ENCODE results near the gene HECTD4. TPM values are rescaled to one million over a fixed set of nuclear protein-coding genes. Genes with fewer than 3 reads are reported as not detected.
"Not testable (repeated sequence)": the region's sequence is repeated elsewhere in the genome, so short reads cannot be mapped to it uniquely, and the experiment has no call there.

Gene HECTD4
- total and polyA plus RNA-seq, 5 donors = 11.1 to 26.6 (median 25.4) TPM

DNA sequence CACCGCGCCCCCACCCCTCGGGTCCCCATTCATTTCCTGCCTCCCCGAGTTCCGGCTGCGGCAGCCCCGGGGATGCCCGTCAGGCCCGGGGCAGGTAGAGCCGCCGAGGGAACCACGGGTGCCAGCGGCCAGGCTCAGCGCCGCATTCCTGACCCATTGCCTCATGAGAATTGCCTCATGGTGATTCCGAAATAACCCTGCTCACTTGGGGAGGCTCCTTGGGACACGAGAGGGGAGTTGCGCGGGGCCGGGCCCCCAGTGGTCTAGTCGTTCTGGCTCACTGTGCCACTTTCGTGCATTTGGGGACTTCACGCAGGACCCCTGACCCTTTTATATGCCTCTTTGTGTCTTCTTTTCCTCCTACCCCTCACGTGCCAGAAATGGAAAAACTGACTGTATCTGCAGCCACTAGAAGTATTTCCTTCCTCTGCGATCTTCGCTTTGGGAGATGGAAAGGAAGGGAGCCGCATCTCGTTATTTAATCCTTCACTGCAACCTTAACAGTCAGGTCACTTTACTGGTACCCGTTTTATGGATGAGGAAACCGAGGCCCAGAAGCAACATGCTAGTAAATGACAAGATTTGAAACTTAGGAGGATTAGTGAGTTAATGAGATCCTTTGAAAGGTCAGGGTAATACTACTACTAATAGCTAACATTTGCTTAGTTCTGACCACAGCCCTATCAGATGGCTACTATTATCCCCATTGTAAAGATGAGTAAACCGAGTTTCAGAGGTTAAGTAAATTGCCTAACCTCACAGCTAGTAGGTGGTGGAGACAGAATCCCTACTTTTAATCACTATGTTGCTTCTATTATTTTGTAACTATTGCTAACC lies 37.3 kb upstream of the HECTD4 start:
- H3K27me3 ChIP-seq (ENCODE audit: control insufficient read depth, insufficient read depth) = no peaks in the 10 kb centered on the region
- WGBS = 4% methylated on average over 31 of the region's 31 CpGs
- intact Hi-C loops (cut with DNase I) = loop anchor here in 1 of 4 donors (10.0 kb wide), 1 partner anchor 475 kb away; no protein-coding TSS in a partner anchor
- peak overlapping the region; percentile 84 for H3K27ac ChIP-seq (ENCODE audit: low read length)
- H3K4me3 ChIP-seq (ENCODE audit: low read length) = peak overlapping the region; percentile 96
- DNase-seq (peak; percentile 74 to 83 (median 81)), ATAC-seq (peak; percentile 79 to 80)
- peaks cover 5% of the 10 kb centered on the region for H3K4me1 ChIP-seq (ENCODE audit: control insufficient read depth, insufficient read depth, low read length)
- H3K9me3 ChIP-seq (ENCODE audit: control insufficient read depth, low read length) = no peaks in the 10 kb centered on the region

DNA sequence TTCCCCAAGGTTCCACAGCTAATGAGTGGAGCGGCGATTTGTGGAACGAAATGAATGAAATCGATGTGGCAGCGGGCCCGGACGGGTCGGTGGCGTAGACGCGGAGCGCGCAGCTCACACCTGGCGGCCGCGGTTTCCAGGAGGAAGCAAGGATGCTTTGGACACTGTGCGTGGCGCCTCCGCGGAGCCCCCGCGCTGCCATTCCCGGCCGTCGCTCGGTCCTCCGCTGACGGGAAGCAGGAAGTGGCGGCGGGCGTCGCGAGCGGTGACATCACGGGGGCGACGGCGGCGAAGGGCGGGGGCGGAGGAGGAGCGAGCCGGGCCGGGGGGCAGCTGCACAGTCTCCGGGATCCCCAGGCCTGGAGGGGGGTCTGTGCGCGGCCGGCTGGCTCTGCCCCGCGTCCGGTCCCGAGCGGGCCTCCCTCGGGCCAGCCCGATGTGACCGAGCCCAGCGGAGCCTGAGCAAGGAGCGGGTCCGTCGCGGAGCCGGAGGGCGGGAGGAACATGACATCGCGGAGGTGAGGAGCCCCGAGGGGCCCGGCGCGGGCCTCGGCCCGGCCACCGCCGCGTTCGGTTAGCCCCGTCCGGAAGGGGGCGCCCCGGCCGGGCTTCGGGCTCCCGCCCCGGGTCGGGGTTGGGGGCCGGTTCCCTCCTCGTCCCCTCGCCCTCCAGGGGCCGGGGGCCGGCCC lies 36.5 kb upstream of the HECTD4 start, which contains the start of gene PTPN11:
Gene PTPN11 (plus strand): TSS at position 340 of the 689 bp plus-strand sequence. CDS start 165 bp downstream, at position 505.
- intact Hi-C loops (cut with DNase I) = no loop called here
- Histone ChIP-seq H3K4me1 (ENCODE audit: control insufficient read depth, insufficient read depth, low read length) (peaks cover 5% of the 10 kb centered on the region), H3K27ac (ENCODE audit: low read length) (peak within 1 kb of the TSS; percentile 84), H3K4me3 (ENCODE audit: low read length) (peak within 1 kb of the TSS; percentile 96), H3K9me3 (ENCODE audit: control insufficient read depth, low read length) (no peaks in the 10 kb centered on the region), H3K27me3 (ENCODE audit: control insufficient read depth, insufficient read depth) (no peaks in the 10 kb centered on the region)
- under 1% methylated on average over 89 of the region's 89 CpGs for WGBS
- peak; percentile 89 to 96 (median 95) for DNase-seq
- peak; percentile 93 for ATAC-seq

DNA sequence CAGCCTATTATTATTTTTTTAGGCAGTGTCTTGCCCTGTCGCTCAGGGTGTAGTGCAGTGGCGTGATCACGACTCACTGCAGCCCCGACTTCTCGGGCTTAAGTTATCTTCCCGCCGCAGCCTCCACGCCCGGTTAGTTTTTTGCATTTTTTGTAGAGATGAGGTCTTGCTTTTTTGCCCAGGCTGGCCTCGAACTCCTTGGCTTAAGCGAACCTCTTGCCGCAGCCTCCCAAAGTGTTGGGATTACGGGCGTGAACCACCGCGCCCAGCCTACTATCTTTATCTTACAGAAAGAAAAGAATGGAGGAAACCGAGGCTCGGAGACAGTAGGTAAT lies 36.0 kb upstream of the HECTD4 start:
- Histone ChIP-seq H3K27me3 (ENCODE audit: control insufficient read depth, insufficient read depth) (no peaks in the 10 kb centered on the region), H3K9me3 (ENCODE audit: control insufficient read depth, low read length) (no peaks in the 10 kb centered on the region), H3K4me1 (ENCODE audit: control insufficient read depth, insufficient read depth, low read length) (peaks cover 5% of the 10 kb centered on the region), H3K4me3 (ENCODE audit: low read length) (peak overlapping the region; percentile 96), H3K27ac (ENCODE audit: low read length) (peak overlapping the region; percentile 69)
- 3% methylated on average over 18 of the region's 18 CpGs for WGBS
- intact Hi-C loops (cut with DNase I) = no loop called here
- ATAC-seq (no peak), DNase-seq (no peak)

DNA sequence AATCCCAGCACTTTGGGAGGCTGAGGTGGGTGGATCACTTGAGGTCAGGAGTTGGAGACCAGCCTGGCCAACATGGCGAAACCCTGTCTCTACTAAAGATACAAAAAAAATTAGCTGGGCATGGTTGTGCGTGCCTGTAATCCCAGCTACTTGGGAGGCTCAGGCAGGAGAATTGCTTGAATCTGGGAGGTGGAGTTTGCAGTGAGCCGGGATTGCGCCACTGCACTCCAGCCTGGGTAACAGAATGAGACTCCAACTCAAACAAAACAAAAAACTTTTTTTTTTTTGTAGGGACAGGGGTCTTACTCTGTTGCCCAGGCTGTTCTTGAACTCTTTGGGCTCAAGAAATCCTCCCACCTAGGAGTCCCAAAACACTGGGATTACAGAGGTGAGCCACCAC lies 33.2 kb upstream of the HECTD4 start:
- H3K4me3 ChIP-seq (ENCODE audit: low read length); intact Hi-C loops (cut with DNase I); H3K27me3 ChIP-seq (ENCODE audit: control insufficient read depth, insufficient read depth); H3K4me1 ChIP-seq (ENCODE audit: control insufficient read depth, insufficient read depth, low read length); H3K9me3 ChIP-seq (ENCODE audit: control insufficient read depth, low read length); H3K27ac ChIP-seq (ENCODE audit: low read length); DNase-seq; ATAC-seq: not testable (repeated sequence)
- WGBS = 88% methylated on average over 4 of the region's 4 CpGs

DNA sequence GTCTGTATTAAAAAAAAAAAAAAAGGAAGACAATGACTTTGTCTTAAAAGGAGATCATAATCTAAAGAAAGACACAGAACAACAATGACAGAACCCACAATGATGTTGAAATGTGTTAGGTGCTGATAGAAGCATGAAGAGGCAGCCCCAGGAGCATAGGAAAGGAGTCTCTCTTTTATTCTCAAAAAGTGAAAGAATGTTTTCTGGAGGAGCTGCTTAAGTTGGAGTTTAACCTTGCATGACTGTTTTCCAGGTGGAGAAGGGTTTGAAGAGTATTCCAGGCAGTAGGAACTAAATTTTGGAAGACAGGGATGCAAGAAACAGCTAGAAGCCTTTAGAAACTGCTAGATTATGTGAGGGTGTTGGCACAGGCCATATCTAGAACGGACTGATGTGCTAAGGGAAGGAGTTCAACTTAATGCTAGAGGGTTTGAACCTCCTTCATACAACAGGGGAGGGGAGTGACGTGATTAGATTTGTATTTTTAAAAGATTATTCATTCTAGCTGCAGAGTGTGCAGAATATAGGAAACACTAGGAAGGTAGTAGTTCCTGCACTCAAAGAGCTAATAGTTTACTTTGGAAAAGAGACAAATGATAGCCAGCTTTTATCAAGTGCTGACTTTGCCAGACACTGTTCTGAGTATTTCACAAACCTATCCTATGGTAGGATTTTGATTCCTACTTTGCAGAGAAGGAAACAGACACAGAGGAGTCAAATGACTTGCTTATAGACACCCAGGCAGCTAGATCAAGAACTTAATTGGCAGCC lies 31.8 kb upstream of the HECTD4 start:
- Histone ChIP-seq H3K9me3 (ENCODE audit: control insufficient read depth, low read length) (no peaks in the 10 kb centered on the region), H3K27ac (ENCODE audit: low read length) (no peak overlapping the region), H3K27me3 (ENCODE audit: control insufficient read depth, insufficient read depth) (no peaks in the 10 kb centered on the region), H3K4me1 (ENCODE audit: control insufficient read depth, insufficient read depth, low read length) (no peaks in the 10 kb centered on the region), H3K4me3 (ENCODE audit: low read length) (no peak overlapping the region)
- WGBS = 37% methylated on average over 2 of the region's 2 CpGs
- no peak for DNase-seq
- intact Hi-C loops (cut with DNase I) = no loop called here
- ATAC-seq = no peak

DNA sequence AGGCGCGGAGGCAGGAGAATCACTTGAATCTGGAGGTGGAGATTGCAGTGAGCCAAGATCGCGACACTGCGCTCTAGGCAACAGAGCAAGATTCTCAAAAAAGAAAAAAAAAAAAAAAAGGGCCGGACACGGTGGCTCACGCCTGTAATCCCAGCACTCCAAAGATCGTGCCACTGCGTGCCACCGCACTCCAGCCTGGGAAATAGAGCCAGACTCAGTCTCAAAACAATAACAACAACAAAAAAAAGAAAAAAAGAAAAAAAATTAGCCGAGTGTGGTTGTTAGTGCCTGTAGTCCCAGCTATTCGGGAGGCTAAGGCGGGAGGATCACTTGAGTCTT lies 27.6 kb upstream of the HECTD4 start:
- DNase-seq = no peak
- Histone ChIP-seq H3K4me3 (ENCODE audit: low read length) (no peak overlapping the region), H3K9me3 (ENCODE audit: control insufficient read depth, low read length) (no peaks in the 10 kb centered on the region), H3K4me1 (ENCODE audit: control insufficient read depth, insufficient read depth, low read length) (no peaks in the 10 kb centered on the region), H3K27ac (ENCODE audit: low read length) (no peak overlapping the region), H3K27me3 (ENCODE audit: control insufficient read depth, insufficient read depth) (no peaks in the 10 kb centered on the region)
- ATAC-seq = no peak
- 95% methylated on average over 14 of the region's 14 CpGs for WGBS
- intact Hi-C loops (cut with DNase I) = no loop called here

DNA sequence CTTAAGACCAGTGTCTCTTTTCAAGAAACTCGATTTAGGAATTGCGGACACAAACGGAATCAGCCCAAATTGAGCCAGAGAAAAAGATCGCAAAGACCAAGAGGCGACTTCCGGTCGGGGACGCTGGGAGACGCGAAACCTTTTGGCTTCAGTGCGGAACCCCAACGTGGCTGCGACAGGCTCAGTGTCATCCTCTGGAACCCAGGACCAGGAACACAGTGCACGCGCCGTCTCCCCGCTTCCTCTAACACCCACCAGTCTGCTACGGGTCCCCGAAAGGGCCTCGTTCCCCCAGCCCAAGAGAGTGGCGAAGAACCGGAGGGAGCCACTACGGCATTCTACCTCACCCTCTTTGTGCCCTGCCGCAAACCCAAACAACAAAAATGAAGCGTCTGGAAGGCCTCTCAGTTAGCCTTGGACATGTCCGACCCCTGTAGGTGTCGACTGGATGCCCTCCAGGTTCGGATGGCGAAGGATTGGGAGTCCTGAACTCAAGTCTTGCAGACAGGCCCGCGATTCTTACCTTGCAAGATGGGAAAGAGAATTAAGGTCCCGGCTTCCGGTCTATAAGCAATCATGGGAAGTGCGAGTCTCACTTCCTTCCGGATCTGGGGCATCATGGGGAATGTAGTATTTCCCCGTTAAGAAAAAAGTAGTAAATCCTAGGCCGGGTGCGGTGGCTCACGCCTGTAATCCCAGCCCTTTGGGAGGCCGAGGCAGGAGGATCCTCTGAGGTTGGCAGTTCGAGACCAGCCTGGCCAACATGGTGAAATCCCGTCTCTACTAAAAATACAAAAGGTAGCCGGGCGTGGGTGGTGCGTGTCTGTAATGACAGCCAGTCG lies 27.1 kb upstream of the HECTD4 start, which contains the start of gene RPL6:
Gene RPL6 (minus strand): TSS at position 542 of the 842 bp plus-strand sequence. CDS start 949 bp downstream, outside the sequence.
- no peaks in the 10 kb centered on the region for H3K9me3 ChIP-seq (ENCODE audit: control insufficient read depth, low read length)
- ATAC-seq = peak; percentile 94 to 96
- H3K4me3 ChIP-seq (ENCODE audit: low read length) = peak within 1 kb of the TSS; percentile 93
- intact Hi-C loops (cut with DNase I) = no loop called here
- H3K4me1 ChIP-seq (ENCODE audit: control insufficient read depth, insufficient read depth, low read length) = no peaks in the 10 kb centered on the region
- peak within 1 kb of the TSS; percentile 72 for H3K27ac ChIP-seq (ENCODE audit: low read length)
- no peaks in the 10 kb centered on the region for H3K27me3 ChIP-seq (ENCODE audit: control insufficient read depth, insufficient read depth)
- whole genome bisulfite sequencing = 10% methylated on average over 46 of the region's 46 CpGs
- DNase-seq = peak; percentile 69 to 84 (median 83)

DNA sequence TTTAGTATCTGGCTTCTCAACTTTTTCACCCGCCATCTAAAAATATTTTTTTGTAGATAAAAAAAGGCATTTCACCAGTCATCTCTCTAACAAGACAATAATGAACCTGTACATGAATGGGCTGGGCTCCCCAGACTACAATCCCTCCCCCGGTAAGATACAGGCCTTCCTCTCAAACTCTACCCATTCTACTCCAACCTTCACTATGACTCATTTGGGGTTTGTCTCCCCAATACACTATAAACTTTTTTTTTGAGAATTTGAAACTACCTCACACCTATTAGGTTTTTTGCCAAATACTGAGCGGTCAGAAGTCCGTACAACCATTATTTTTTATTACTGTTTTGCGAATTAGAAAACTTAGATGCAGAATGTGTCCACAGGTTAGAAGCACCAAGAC lies 26.4 kb upstream of the HECTD4 start:
- DNase-seq = no peak
- Histone ChIP-seq H3K9me3 (ENCODE audit: control insufficient read depth, low read length) (no peaks in the 10 kb centered on the region), H3K4me1 (ENCODE audit: control insufficient read depth, insufficient read depth, low read length) (no peaks in the 10 kb centered on the region), H3K27ac (ENCODE audit: low read length) (no peak overlapping the region), H3K27me3 (ENCODE audit: control insufficient read depth, insufficient read depth) (no peaks in the 10 kb centered on the region), H3K4me3 (ENCODE audit: low read length) (peak overlapping the region; percentile 93)
- no peak for ATAC-seq
- 14% methylated on average over 5 of the region's 5 CpGs for WGBS
- intact Hi-C loops (cut with DNase I) = no loop called here

DNA sequence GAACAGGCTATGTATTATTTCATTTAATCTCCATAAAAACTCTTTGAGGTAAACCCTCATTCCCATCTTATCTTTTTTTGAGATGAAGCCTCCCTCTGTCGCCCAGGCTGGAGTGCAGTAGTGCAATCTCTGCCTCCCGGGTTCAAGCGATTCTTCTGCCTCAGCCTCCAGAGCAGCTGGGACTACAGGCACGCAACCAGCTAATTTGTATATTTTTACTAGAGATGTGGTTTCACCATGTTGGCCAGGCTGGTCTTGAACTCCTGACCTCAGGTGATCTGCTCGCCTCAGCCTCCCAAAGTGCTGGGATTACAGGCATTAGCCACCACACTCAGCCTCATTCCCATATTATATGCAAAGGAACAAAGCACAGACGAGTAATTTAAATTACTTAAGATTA lies 25.5 kb upstream of the HECTD4 start:
- H3K27ac ChIP-seq (ENCODE audit: low read length); intact Hi-C loops (cut with DNase I): not testable (repeated sequence)
- WGBS = 79% methylated on average over 6 of the region's 6 CpGs

More for the DNA sequence above, 25.5 kb upstream of the HECTD4 start:
- not testable (repeated sequence) for H3K27me3 ChIP-seq (ENCODE audit: control insufficient read depth, insufficient read depth); DNase-seq; H3K9me3 ChIP-seq (ENCODE audit: control insufficient read depth, low read length); H3K4me1 ChIP-seq (ENCODE audit: control insufficient read depth, insufficient read depth, low read length); H3K4me3 ChIP-seq (ENCODE audit: low read length); ATAC-seq
